ENCODE results near the gene TRIM2. TPM values are rescaled to one million over a fixed set of nuclear protein-coding genes. Genes with fewer than 3 reads are reported as not detected.

The TRIM2 gene
- polyA plus RNA-seq, 3 donors = 0.50 to 0.96 (median 0.76) TPM

- H3K27ac Mint-ChIP-seq = no peak overlapping the region
- DNase-seq = no peak
- H3K9ac ChIP-seq (ENCODE audit: insufficient read depth, low read length, poor library complexity, severe bottlenecking) = no peak overlapping the region
- intact Hi-C loops (cut with micrococcal nuclease) = loop anchor here (5.0 to 10.0 kb wide), 3 partner anchors 86 to 408 kb away; no protein-coding TSS in a partner anchor
- no peak overlapping the region for H3K4me3 Mint-ChIP-seq
- peaks cover 18 to 28% of the 10 kb centered on the region in 2 donors for H3K4me1 ChIP-seq (ENCODE audit: control insufficient read depth in 1 of 2, insufficient read depth in 2 of 2, low read length in 2 of 2)
- H3K4me1 Mint-ChIP-seq = peaks cover 39% of the 10 kb centered on the region
- peaks cover 0 to 5% of the 10 kb centered on the region in 2 donors for H3K27me3 ChIP-seq (ENCODE audit: control insufficient read depth in 2 of 2, insufficient read depth in 2 of 2, low read length in 2 of 2)
- H3K36me3 ChIP-seq (replicated peaks in 1 of 2; ENCODE audit: control insufficient read depth in 1 of 2, insufficient read depth in 2 of 2, low read length in 2 of 2) = no peaks in the 10 kb centered on the region
- no peak overlapping the region for H3K4me3 ChIP-seq (replicated peaks in 1 of 3; ENCODE audit: low read depth in 2 of 3, low read length in 3 of 3)
- TF ChIP-seq, protein P1, sequence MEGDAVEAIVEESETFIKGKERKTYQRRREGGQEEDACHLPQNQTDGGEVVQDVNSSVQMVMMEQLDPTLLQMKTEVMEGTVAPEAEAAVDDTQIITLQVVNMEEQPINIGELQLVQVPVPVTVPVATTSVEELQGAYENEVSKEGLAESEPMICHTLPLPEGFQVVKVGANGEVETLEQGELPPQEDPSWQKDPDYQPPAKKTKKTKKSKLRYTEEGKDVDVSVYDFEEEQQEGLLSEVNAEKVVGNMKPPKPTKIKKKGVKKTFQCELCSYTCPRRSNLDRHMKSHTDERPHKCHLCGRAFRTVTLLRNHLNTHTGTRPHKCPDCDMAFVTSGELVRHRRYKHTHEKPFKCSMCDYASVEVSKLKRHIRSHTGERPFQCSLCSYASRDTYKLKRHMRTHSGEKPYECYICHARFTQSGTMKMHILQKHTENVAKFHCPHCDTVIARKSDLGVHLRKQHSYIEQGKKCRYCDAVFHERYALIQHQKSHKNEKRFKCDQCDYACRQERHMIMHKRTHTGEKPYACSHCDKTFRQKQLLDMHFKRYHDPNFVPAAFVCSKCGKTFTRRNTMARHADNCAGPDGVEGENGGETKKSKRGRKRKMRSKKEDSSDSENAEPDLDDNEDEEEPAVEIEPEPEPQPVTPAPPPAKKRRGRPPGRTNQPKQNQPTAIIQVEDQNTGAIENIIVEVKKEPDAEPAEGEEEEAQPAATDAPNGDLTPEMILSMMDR (IDR thresholded peaks at IDR 0.05) = no peak
- H4K20me1 ChIP-seq (ENCODE audit: insufficient read depth, low read length) = no peaks in the 10 kb centered on the region
- WGBS (ENCODE audit: insufficient coverage) = 90% methylated on average over 3 of the region's 5 CpGs
- no peak overlapping the region for H2AFZ ChIP-seq (ENCODE audit: insufficient read depth, low read depth, low read length, poor library complexity, severe bottlenecking)
- no peaks in the 10 kb centered on the region for H3K9me3 ChIP-seq (replicated peaks in 1 of 2; ENCODE audit: control insufficient read depth in 1 of 2, insufficient read depth in 1 of 2, low read length in 2 of 2)
- peaks cover 58% of the 10 kb centered on the region for H3K79me2 ChIP-seq (ENCODE audit: insufficient read depth, low read length)
- H3K36me3 Mint-ChIP-seq = peaks cover 0 to 3% of the 10 kb centered on the region in 2 donors
- H3K27ac ChIP-seq (ENCODE audit: low read depth in 1 of 2, low read length in 2 of 2) = no peak overlapping the region
- H3K27me3 Mint-ChIP-seq (ENCODE audit: low read depth in 3 of 3) = peaks cover 4 to 6% (median 6%) of the 10 kb centered on the region in 3 donors
- H3K4me2 ChIP-seq (replicated peaks; ENCODE audit: extremely low read depth, low read length, poor library complexity, severe bottlenecking) = no peak overlapping the region
- no peaks in the 10 kb centered on the region for H3K9me3 Mint-ChIP-seq
Observed at GRCh38 chr4:153346563-153346962, 142.3 kb downstream of the TRIM2 start.

GRCh38 chr4:153347117-153347516 lies 142.9 kb downstream of the TRIM2 start:
- no peaks in the 10 kb centered on the region for H3K9me3 ChIP-seq (replicated peaks in 1 of 2; ENCODE audit: control insufficient read depth in 1 of 2, insufficient read depth in 1 of 2, low read length in 2 of 2)
- no peak overlapping the region for H3K27ac Mint-ChIP-seq
- no peak overlapping the region for H3K4me3 ChIP-seq (replicated peaks in 1 of 3; ENCODE audit: low read depth in 2 of 3, low read length in 3 of 3)
- peaks cover 12 to 23% of the 10 kb centered on the region in 2 donors for H3K4me1 ChIP-seq (ENCODE audit: control insufficient read depth in 1 of 2, insufficient read depth in 2 of 2, low read length in 2 of 2)
- no peaks in the 10 kb centered on the region for H3K36me3 ChIP-seq (replicated peaks in 1 of 2; ENCODE audit: control insufficient read depth in 1 of 2, insufficient read depth in 2 of 2, low read length in 2 of 2)
- H3K9ac ChIP-seq (ENCODE audit: insufficient read depth, low read length, poor library complexity, severe bottlenecking) = no peak overlapping the region
- H3K79me2 ChIP-seq (ENCODE audit: insufficient read depth, low read length) = peaks cover 58% of the 10 kb centered on the region
- no peaks in the 10 kb centered on the region for H3K9me3 Mint-ChIP-seq
- peaks cover 3 to 6% (median 6%) of the 10 kb centered on the region in 3 donors for H3K27me3 Mint-ChIP-seq (ENCODE audit: low read depth in 3 of 3)
- no peak overlapping the region for H3K4me3 Mint-ChIP-seq
- intact Hi-C loops (cut with micrococcal nuclease) = loop anchor here (5.0 to 10.0 kb wide), 3 partner anchors 85 to 408 kb away; no protein-coding TSS in a partner anchor
- peaks cover 0 to 5% of the 10 kb centered on the region in 2 donors for H3K27me3 ChIP-seq (ENCODE audit: control insufficient read depth in 2 of 2, insufficient read depth in 2 of 2, low read length in 2 of 2)
- H4K20me1 ChIP-seq (ENCODE audit: insufficient read depth, low read length) = no peaks in the 10 kb centered on the region
- no peak for DNase-seq
- peaks cover 33% of the 10 kb centered on the region for H3K4me1 Mint-ChIP-seq
- TF ChIP-seq, protein P1 (IDR thresholded peaks at IDR 0.05) = no peak
- no peak overlapping the region for H3K4me2 ChIP-seq (replicated peaks; ENCODE audit: extremely low read depth, low read length, poor library complexity, severe bottlenecking)
- H2AFZ ChIP-seq (ENCODE audit: insufficient read depth, low read depth, low read length, poor library complexity, severe bottlenecking) = peak overlapping the region; percentile 1
- H3K27ac ChIP-seq (ENCODE audit: low read depth in 1 of 2, low read length in 2 of 2) = no peak overlapping the region
- peaks cover 0 to 3% of the 10 kb centered on the region in 2 donors for H3K36me3 Mint-ChIP-seq

All from CD14-positive monocyte (primary cell).